ENCODE data around the gene MYH10.

The MYH10 gene

DNA sequence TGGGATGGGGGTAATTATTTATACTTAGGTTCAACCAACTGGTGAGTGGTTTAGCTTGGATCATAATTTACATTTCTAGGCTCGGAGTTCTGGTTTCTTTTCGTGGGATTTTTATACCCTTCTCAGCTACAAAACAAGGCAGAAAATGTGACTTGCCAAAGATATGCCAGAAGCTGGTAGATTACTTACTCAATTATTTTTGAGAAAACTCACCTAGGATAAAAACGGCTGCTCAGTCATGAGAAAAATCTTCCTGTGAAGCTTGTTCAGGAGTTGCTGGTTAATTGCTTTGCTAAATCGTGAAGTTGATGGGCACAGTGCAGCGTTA lies 193.7 kb downstream of the MYH10 start:
- TF ChIP-seq, protein P1, sequence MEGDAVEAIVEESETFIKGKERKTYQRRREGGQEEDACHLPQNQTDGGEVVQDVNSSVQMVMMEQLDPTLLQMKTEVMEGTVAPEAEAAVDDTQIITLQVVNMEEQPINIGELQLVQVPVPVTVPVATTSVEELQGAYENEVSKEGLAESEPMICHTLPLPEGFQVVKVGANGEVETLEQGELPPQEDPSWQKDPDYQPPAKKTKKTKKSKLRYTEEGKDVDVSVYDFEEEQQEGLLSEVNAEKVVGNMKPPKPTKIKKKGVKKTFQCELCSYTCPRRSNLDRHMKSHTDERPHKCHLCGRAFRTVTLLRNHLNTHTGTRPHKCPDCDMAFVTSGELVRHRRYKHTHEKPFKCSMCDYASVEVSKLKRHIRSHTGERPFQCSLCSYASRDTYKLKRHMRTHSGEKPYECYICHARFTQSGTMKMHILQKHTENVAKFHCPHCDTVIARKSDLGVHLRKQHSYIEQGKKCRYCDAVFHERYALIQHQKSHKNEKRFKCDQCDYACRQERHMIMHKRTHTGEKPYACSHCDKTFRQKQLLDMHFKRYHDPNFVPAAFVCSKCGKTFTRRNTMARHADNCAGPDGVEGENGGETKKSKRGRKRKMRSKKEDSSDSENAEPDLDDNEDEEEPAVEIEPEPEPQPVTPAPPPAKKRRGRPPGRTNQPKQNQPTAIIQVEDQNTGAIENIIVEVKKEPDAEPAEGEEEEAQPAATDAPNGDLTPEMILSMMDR (IDR thresholded peaks at IDR 0.05; ENCODE audit: unreplicated experiment in 3 of 3): no peak
- no peaks in the 10 kb centered on the region for H3K9me3 Mint-ChIP-seq
- peak overlapping the region; percentile 75 to 97 (median 90) for H3K27ac Mint-ChIP-seq
- H3K4me1 Mint-ChIP-seq: peaks cover 23% of the 10 kb centered on the region
- H3K36me3 Mint-ChIP-seq (ENCODE audit: low read depth): peaks cover 10% of the 10 kb centered on the region
- H3K27me3 Mint-ChIP-seq (ENCODE audit: low read depth): no peaks in the 10 kb centered on the region
- H3K4me3 Mint-ChIP-seq: peak overlapping the region; percentile 89 to 94 (median 94)

- H3K27me3 Mint-ChIP-seq (ENCODE audit: low read depth): no peaks in the 10 kb centered on the region
- peaks cover 19% of the 10 kb centered on the region for H3K4me1 Mint-ChIP-seq
- H3K36me3 Mint-ChIP-seq (ENCODE audit: low read depth): peaks cover 10% of the 10 kb centered on the region
- no peaks in the 10 kb centered on the region for H3K9me3 Mint-ChIP-seq
- TF ChIP-seq, protein P1 (IDR thresholded peaks at IDR 0.05; ENCODE audit: unreplicated experiment in 3 of 3): no peak
- peak overlapping the region; percentile 75 to 97 (median 90) for H3K27ac Mint-ChIP-seq
- H3K4me3 Mint-ChIP-seq: peak overlapping the region; percentile 89 to 94 (median 94)
Measured at GRCh38 chr17:8436169-8436843, 194.2 kb downstream of the MYH10 start.

DNA sequence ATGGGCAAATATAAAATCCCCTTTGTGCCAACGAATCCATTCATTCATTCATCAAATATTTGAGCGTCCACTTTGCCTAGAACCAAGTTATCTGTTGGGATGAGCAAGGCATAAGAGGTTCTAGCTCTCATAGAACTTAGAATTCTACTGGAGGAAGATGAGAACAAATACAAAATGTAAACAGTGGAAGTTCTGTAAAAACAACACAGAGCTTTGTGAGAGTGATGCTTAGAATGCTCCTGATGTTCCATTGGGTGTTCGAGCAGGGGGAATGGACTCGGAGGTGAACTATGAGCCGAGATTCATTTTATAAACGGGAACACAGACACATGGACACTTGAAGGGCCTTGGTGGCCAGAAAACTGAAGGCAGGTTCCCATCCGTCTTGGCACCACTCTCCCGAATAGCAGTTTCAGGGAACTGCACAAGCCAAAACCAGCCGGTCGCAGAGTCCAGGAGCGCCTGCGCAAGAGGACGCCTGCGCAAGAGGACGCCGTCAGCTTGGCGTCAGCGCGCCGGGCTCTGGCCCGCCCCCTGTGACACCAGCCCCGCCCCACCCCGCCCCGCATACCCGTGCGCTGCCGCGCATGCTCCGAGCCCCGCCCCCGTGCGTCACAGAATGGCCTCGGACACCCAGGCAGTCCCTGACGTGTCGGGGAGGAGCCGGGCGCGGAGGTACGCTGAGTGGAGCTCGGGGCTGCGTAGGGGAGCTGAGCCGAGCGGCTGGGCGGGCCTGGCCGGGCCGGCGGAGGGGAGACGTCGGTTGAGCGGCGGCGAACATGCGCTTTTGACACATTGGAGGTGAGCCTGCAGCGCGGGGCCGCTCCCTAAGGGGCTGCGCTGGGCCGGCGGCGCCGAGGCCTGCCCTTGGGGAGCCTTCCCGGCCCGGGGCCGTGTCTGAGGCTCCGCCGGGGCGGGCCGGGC lies 195.0 kb downstream of the MYH10 start, which contains the start of gene NDEL1:
TSS of gene NDEL1 (plus strand) at position 640 of the 924 bp plus-strand sequence. CDS start 8,388 bp downstream, outside the sequence.
- H3K4me1 Mint-ChIP-seq: peaks cover 13% of the 10 kb centered on the region
- TF ChIP-seq, protein P1 (IDR thresholded peaks at IDR 0.05; ENCODE audit: unreplicated experiment in 3 of 3): no peak
- no peaks in the 10 kb centered on the region for H3K9me3 Mint-ChIP-seq
- H3K27me3 Mint-ChIP-seq (ENCODE audit: low read depth): no peaks in the 10 kb centered on the region
- H3K27ac Mint-ChIP-seq: peak within 1 kb of the TSS; percentile 75 to 97 (median 97)
- H3K36me3 Mint-ChIP-seq (ENCODE audit: low read depth): peaks cover 5% of the 10 kb centered on the region
- H3K4me3 Mint-ChIP-seq: peak within 1 kb of the TSS; percentile 89 to 95 (median 94)

- Mint-ChIP-seq H3K4me1 (no peaks in the 10 kb centered on the region), H3K4me3 (no peak overlapping the region), H3K27ac (no peak overlapping the region), H3K9me3 (no peaks in the 10 kb centered on the region), H3K27me3 (ENCODE audit: low read depth) (no peaks in the 10 kb centered on the region), H3K36me3 (ENCODE audit: low read depth) (no peaks in the 10 kb centered on the region)
- TF ChIP-seq, protein P1 (IDR thresholded peaks at IDR 0.05; ENCODE audit: unreplicated experiment in 3 of 3): no peak
Measured at GRCh38 chr17:8430966-8431365, 199.6 kb downstream of the MYH10 start.

DNA sequence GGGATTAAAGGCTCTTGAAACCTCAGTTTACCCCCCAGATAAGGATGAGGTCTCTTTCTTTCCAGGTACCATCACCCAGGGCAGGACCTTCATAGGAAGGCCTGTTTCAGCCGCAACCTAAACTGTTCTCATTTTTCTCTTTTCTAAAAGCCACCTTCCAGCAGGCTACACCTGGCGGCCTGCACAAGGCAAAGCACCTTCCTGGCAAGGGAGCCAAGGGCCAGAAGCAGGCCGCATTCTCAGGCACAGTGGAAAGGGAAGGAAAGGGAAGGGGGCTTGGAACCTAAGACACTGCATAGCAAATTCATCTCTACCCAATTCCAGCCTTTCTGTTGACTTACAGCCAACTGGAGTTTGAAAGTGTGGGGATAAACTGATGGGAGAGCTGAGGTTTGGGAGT lies 203.7 kb downstream of the MYH10 start:
- Mint-ChIP-seq H3K4me3 (no peak overlapping the region), H3K36me3 (ENCODE audit: low read depth) (no peaks in the 10 kb centered on the region), H3K9me3 (no peaks in the 10 kb centered on the region), H3K27me3 (ENCODE audit: low read depth) (peaks cover 13% of the 10 kb centered on the region), H3K27ac (no peak overlapping the region), H3K4me1 (no peaks in the 10 kb centered on the region)
- TF ChIP-seq, protein P1 (IDR thresholded peaks at IDR 0.05; ENCODE audit: unreplicated experiment in 3 of 3): no peak
